Lower leg skin (tissue), 3 donors: ENCODE results near the gene RPN1.

ENCODE experiments used
- CTCF ChIP-seq, 3 donors: fragments of 450-650 bp; IDR thresholded peaks; one replicate each; pipeline ENCODE4 v1.5.1; 2016; ENCODE audit warnings: antibody characterized with exemption in 3 of 3, mild to moderate bottlenecking in 3 of 3, moderate library complexity in 2 of 3
- POLR2A ChIP-seq, 2 donors: fragments of 450-650 bp; IDR thresholded peaks; one replicate each; pipeline ENCODE4 v1.6.1; 2016 to 2017; ENCODE audit warnings: antibody characterized with exemption in 2 of 2, mild to moderate bottlenecking in 1 of 2, moderate library complexity in 1 of 2

GRCh38 chr3:128650096-128651050, at the start of gene RPN1:
- TF ChIP-seq CTCF (IDR thresholded peaks at IDR 0.05) (no peak), POLR2A (IDR thresholded peaks at IDR 0.05) (no peak)
